ENCODE results near the gene SNAP25.

DNA sequence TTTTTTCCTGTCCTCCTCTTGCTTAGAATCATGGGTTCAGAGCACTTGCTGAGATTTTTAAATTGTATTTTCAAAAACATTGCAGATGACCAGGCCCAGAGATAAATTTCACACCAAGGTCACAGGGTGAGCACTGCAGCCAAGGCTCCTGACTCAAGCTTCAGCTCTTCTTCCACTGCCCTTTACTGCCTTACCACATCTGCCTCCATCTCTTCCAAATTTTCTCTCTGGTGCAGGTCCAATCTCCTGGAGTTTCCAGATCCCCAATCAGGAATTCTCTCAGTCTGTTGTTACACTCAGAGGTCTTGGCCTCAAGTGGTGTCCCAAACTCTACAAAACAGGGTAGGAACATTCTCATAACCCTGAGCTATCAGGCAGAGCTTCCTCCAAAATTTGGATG is 12.7 kb downstream of the SNAP25 start:
- TF ChIP-seq, protein P1, sequence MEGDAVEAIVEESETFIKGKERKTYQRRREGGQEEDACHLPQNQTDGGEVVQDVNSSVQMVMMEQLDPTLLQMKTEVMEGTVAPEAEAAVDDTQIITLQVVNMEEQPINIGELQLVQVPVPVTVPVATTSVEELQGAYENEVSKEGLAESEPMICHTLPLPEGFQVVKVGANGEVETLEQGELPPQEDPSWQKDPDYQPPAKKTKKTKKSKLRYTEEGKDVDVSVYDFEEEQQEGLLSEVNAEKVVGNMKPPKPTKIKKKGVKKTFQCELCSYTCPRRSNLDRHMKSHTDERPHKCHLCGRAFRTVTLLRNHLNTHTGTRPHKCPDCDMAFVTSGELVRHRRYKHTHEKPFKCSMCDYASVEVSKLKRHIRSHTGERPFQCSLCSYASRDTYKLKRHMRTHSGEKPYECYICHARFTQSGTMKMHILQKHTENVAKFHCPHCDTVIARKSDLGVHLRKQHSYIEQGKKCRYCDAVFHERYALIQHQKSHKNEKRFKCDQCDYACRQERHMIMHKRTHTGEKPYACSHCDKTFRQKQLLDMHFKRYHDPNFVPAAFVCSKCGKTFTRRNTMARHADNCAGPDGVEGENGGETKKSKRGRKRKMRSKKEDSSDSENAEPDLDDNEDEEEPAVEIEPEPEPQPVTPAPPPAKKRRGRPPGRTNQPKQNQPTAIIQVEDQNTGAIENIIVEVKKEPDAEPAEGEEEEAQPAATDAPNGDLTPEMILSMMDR (IDR thresholded peaks at IDR 0.05): no peak
- no peak for TF ChIP-seq EP300 (IDR thresholded peaks at IDR 0.05)
- TF ChIP-seq POLR2AphosphoS5 (IDR thresholded peaks at IDR 0.05): no peak

Measured in suprapubic skin (tissue), 4 donors.